Osteocyte (in vitro differentiated cells): ENCODE data around the gene EZH2. TPM values are rescaled to one million over a fixed set of nuclear protein-coding genes. Genes with fewer than 3 reads are reported as not detected.

Experiments used
- DNase-seq: peaks from one replicate; pipeline ENCODE4 v3.0.0; 2021; ENCODE audit warnings: mixed read lengths; ENCODE audit not compliant: unreplicated experiment; ENCODE audit errors: extremely low spot score
- H3K27ac Mint-ChIP-seq: one replicate; pipeline ENCODE4 v1.8.0; 2021; ENCODE audit warnings: mild to moderate bottlenecking, mixed read lengths; ENCODE audit not compliant: unreplicated experiment
- H3K27me3 Mint-ChIP-seq: one replicate; pipeline ENCODE4 v1.8.0; 2021; ENCODE audit warnings: mixed read lengths; ENCODE audit not compliant: unreplicated experiment
- H3K36me3 Mint-ChIP-seq: one replicate; pipeline ENCODE4 v1.8.0; 2021; ENCODE audit warnings: mixed read lengths; ENCODE audit not compliant: unreplicated experiment
- H3K4me1 Mint-ChIP-seq: one replicate; pipeline ENCODE4 v1.8.0; 2021; ENCODE audit warnings: mixed read lengths; ENCODE audit not compliant: unreplicated experiment
- H3K4me3 Mint-ChIP-seq: one replicate; pipeline ENCODE4 v1.8.0; 2021; ENCODE audit warnings: mild to moderate bottlenecking, moderate library complexity, mixed read lengths; ENCODE audit not compliant: unreplicated experiment
- H3K9me3 Mint-ChIP-seq: one replicate; pipeline ENCODE4 v1.8.0; 2021; ENCODE audit warnings: mixed read lengths; ENCODE audit not compliant: unreplicated experiment
- total RNA-seq: library from RNA; stranded (reverse); gene quantifications from 2 replicates; pipeline ENCODE4 v1.2.1, GENCODE V29; 2021
- TF ChIP-seq, protein P1 (sequence below): fragments of 200-600 bp; sonication (generic); IDR thresholded peaks from 2 replicates; pipeline ENCODE4 v1.5.0; 2021; ENCODE audit warnings: antibody characterized with exemption, mild to moderate bottlenecking, moderate library complexity

The EZH2 gene
- total RNA-seq, 1 donor from 2014 or later: 13.0 TPM

DNA sequence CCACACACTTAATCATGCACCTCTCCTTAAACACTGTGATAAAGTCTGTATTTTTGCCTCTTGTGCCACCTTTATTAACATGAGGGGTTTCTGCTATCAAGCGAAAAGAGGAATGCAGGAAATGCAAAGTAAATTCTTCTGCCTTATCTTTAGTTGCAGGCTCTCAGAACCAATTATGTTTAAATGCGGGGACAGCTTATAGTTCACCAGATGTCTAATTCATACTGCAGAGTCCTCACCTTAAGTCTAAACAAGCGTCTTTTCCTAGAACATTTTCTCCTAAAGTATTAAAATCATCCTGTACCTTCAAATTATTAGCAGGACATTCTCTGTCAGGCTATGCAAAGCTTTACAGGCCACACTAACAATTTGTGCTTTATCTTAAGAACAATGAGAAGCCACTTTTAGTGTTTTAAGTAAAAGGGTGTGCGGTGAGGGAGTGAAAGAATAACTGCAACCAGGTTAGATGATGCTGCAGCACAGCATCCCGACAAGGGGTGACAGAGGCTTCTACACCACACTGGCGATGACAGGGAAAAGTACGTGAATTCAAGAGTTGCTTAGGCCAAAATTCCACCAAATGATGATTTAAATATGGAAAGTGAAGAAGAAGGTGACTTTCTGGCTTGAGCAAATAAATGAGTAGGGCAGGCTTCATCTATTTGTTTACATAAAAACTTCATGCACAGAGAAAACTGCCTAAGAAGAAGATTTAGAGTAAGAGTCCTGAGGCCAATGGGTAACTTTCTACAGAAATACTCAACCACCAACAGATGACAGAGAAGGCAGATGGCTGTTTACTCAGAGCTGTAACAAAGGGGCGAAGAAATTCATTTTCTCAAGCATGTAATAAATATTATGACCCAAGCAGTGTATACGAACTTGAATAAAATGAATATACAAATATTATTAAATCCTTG lies 36.0 kb downstream of the EZH2 start:
- Mint-ChIP-seq H3K27ac (no peak overlapping the region), H3K4me1 (peaks cover 39% of the 10 kb centered on the region), H3K9me3 (no peaks in the 10 kb centered on the region), H3K36me3 (no peaks in the 10 kb centered on the region), H3K4me3 (no peak overlapping the region), H3K27me3 (no peaks in the 10 kb centered on the region)
- no peak for DNase-seq
- TF ChIP-seq, protein P1, sequence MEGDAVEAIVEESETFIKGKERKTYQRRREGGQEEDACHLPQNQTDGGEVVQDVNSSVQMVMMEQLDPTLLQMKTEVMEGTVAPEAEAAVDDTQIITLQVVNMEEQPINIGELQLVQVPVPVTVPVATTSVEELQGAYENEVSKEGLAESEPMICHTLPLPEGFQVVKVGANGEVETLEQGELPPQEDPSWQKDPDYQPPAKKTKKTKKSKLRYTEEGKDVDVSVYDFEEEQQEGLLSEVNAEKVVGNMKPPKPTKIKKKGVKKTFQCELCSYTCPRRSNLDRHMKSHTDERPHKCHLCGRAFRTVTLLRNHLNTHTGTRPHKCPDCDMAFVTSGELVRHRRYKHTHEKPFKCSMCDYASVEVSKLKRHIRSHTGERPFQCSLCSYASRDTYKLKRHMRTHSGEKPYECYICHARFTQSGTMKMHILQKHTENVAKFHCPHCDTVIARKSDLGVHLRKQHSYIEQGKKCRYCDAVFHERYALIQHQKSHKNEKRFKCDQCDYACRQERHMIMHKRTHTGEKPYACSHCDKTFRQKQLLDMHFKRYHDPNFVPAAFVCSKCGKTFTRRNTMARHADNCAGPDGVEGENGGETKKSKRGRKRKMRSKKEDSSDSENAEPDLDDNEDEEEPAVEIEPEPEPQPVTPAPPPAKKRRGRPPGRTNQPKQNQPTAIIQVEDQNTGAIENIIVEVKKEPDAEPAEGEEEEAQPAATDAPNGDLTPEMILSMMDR: no peak

DNA sequence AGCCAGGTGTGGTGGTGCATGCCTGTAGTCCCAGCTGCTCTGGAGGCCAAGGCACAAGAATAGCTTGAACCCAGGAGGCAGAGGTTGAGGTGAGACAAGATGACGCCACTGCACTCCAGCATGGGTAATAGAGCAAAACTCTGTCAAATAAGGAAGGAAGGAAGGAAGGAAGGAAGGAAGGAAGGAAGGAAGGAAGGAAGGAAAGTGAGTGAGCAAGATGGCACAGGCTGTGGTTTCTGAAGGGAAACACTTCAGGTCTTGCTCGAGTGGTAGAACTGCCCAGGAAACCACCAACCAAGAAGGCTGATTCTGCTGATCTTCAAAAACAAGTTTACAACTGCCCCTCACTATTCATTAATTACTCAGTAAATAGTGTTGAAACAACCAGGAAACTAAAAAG lies 45.2 kb downstream of the EZH2 start:
- TF ChIP-seq, protein P1: no peak

DNA sequence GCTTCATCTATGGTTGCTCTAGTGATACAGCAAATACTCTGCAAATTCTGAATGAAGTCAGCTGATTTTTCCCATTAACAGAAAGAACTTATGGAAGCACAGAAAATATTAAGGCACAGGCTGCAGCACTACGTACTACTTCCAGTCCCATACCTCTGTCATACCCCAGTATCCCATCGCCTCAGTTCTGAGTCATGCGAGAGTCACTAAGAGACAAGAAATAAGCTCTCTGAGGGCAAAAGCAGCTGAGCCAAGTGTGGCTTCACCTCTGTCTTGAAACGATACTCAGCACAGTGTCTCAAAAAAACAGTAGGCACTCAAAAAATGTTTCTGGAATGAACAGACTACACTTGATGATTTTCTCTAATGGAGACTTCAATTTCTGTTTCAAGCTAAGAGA lies 48.2 kb downstream of the EZH2 start:
- Mint-ChIP-seq H3K27ac (no peak overlapping the region), H3K27me3 (no peaks in the 10 kb centered on the region), H3K36me3 (peaks cover 10% of the 10 kb centered on the region), H3K9me3 (no peaks in the 10 kb centered on the region), H3K4me1 (peaks cover 14% of the 10 kb centered on the region), H3K4me3 (no peak overlapping the region)
- DNase-seq: no peak
- TF ChIP-seq, protein P1: no peak

More for the DNA sequence above, 45.2 kb downstream of the EZH2 start:
- H3K9me3 Mint-ChIP-seq: no peaks in the 10 kb centered on the region
- H3K27ac Mint-ChIP-seq: no peak overlapping the region
- no peaks in the 10 kb centered on the region for H3K27me3 Mint-ChIP-seq
- peaks cover 21% of the 10 kb centered on the region for H3K4me1 Mint-ChIP-seq
- no peak for DNase-seq
- no peak overlapping the region for H3K4me3 Mint-ChIP-seq
- H3K36me3 Mint-ChIP-seq: peaks cover 10% of the 10 kb centered on the region

DNA sequence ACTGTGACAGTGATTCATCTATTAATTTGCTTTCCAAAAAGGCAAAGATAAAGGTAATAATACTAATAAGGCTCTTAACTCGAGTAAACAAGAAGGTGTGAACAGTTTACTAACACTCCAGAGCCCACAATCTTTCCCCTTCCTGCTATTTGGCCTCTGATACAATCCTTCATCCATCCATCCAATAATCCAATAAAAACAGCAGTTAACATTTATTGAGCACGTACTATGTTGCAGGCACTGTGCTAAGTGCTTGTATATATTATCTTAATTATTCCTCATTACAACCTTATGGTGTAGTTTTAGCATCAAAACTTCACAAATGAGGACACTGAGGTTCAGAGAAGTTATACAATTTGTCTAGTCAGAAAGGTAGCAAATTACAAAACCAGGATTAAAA lies 49.5 kb downstream of the EZH2 start:
- peaks cover 10% of the 10 kb centered on the region for H3K36me3 Mint-ChIP-seq
- no peaks in the 10 kb centered on the region for H3K9me3 Mint-ChIP-seq
- H3K4me3 Mint-ChIP-seq: no peak overlapping the region
- TF ChIP-seq, protein P1: no peak
- DNase-seq: no peak
- no peaks in the 10 kb centered on the region for H3K27me3 Mint-ChIP-seq
- peaks cover 4% of the 10 kb centered on the region for H3K4me1 Mint-ChIP-seq
- no peak overlapping the region for H3K27ac Mint-ChIP-seq

DNA sequence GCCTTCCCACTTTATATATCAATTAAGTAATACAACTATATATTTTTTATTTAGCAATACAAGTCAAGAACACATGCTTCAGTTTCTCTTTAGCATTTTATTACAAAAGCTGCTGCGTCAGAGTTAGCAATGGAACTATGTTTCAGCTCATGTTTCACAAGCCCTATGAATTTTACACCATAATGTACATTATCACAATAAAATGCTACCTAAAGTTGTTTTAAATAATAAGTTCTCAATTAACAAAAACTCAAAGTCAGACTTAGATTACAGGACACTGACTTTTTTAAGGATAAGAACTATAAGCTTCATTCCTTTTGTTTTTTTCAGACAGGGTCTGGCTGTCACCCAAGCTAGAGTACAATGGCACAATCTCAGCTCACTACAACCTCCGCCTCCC lies 52.3 kb downstream of the EZH2 start:
- H3K4me1 Mint-ChIP-seq: peaks cover 2% of the 10 kb centered on the region
- TF ChIP-seq, protein P1: no peak
- no peak overlapping the region for H3K4me3 Mint-ChIP-seq
- H3K27me3 Mint-ChIP-seq: no peaks in the 10 kb centered on the region
- peaks cover 7% of the 10 kb centered on the region for H3K36me3 Mint-ChIP-seq
- DNase-seq: no peak
- H3K9me3 Mint-ChIP-seq: no peaks in the 10 kb centered on the region
- H3K27ac Mint-ChIP-seq: no peak overlapping the region
